ENCODE results near the gene MCF2L2. TPM values are rescaled to one million over a fixed set of nuclear protein-coding genes. Genes with fewer than 3 reads are reported as not detected.
A peak's percentile ranks its signal among the peaks of the same experiment; 100 is the strongest.
"Not testable (repeated sequence)": the region's sequence is repeated elsewhere in the genome, so short reads cannot be mapped to it uniquely, and the experiment has no call there.

Gene MCF2L2
- total RNA-seq, 2 donors from 2014 or later: 1.5 to 2.5 TPM

DNA sequence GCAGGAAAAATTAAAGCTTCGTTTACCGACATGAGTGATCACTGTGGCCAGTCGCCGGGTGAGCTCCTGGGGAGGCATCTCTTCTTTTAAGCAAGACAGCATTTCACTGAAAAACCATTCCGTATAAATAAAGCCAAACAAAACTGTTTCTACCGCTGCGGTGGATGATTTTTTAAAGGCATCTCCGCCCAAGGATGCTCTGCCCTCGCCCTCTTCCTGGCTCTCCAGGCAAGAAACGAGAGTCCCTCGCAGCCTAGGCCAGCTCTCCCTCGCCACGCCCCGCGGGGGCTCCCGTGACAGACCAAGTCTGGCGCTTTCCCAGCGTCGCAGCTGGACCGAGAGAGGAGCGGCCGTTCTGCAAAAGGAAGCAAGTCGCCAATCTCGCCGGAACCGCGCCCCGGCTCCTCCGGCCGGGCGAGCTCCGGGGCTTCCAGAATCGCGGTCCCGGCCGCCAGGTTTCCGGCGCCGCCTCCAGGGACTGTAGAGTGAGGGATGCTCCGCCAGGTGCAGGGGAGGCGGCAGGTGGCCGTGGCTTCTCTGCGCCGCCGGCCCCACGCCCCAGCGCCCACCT is 458 bp downstream of the MCF2L2 start:
- ATAC-seq: peak; percentile 9 to 30
- H3K27ac Mint-ChIP-seq: no peak overlapping the region
- H3K36me3 Mint-ChIP-seq: no peaks in the 10 kb centered on the region
- H3K9me3 Mint-ChIP-seq: no peaks in the 10 kb centered on the region
- peak in 1 of 2 donors; percentile 40 for DNase-seq (ENCODE audit: low spot score in 2 of 2)

DNA sequence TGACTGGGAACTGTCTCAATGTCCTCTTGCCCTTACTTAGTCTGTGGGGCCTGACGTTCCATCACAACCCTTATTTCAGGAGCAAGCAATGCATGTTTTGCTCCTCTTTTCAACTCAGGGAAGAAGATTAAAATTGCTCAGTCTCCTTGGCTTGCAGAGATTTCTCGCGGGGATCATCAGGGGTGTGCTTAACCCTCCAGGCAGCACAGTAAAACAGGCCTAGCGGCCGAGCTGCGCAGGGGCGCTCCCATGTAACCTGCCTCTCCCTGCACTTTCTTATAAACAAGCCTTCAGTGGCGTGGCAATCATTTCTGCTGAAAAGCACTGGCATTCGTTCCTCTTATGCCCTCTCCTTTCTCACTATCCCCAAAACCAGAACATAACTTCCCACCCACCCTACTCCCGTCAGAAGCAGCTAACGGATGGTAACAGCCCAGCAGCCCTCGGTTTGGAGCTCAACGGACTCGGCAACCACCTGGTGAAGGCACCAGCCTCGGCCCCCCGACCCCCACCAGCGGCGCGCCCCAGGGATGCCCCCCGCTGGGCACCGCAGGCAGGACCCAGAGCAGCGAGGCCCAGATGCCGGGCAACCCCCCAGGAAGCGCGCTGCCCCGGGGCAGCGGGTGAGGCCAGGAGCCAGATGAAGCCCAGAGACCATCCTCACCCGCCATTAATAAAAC is 1.1 kb downstream of the MCF2L2 start:
- Mint-ChIP-seq H3K27ac (no peak overlapping the region), H3K9me3 (peaks cover under 1 to 1% of the 10 kb centered on the region in 2 donors), H3K36me3 (peaks cover 0 to 1% of the 10 kb centered on the region in 2 donors)
- DNase-seq (ENCODE audit: low spot score in 2 of 2): no peak
- no peak for ATAC-seq

DNA sequence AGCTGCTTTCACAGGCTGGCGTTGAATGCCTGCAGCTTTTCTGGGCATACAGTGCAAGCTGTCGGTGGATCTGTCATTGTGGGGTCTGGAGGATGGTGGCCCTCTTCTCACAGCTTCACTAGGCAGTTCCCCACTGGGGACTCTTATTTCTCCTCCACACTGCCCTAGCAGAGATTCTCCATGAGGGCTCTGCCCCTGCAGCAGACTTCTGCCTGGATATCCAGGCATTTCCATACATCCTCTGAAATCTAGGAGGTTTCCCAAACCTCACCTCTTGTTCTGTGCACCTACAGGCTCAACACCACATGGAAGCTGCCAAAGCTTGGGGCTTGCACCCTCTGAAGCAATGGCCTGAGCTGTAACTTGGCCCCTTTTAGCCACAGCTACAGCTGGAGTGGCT is 9.6 kb downstream of the MCF2L2 start:
- H3K9me3 Mint-ChIP-seq: peaks cover 24 to 31% of the 10 kb centered on the region in 2 donors
- H3K36me3 Mint-ChIP-seq: peaks cover 27 to 40% of the 10 kb centered on the region in 2 donors
- DNase-seq (ENCODE audit: low spot score in 2 of 2); H3K27ac Mint-ChIP-seq; ATAC-seq: not testable (repeated sequence)

DNA sequence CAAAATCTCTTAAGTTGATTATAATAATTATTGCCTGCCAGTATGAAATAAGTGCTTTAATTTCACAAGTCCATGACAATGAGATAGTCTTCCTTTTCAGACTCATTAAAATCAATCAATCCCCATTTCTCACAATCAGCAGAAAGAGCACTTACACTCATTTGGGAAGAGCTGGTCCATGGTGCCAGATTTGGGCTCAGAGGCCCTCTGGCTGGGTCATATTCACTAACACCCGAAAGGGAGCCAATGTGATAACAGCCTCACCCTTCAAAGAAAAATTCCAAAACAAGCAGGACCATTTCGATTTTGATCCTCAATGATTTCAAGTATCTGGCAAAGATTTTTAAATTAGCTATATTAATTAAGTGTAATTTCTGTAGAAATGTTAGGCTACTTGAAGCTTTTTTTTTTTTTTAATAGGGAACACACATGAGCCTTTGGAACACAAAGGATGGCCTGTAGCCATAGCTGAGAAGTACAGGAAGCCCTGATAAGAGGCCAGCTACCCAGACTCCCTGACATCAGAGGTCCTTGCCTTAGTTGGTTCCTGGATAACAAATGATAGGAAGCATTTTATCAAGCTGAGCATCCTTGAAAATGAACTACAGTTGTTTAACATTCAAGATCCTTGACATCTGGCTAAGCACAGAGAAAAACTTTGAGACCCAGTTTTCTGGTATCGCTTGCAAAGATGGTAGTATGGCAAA is 17.1 kb downstream of the MCF2L2 start:
- Mint-ChIP-seq H3K27ac (no peak overlapping the region), H3K36me3 (no peaks in the 10 kb centered on the region), H3K9me3 (no peaks in the 10 kb centered on the region)
- ATAC-seq (no peak), DNase-seq (ENCODE audit: low spot score in 2 of 2) (no peak)

DNA sequence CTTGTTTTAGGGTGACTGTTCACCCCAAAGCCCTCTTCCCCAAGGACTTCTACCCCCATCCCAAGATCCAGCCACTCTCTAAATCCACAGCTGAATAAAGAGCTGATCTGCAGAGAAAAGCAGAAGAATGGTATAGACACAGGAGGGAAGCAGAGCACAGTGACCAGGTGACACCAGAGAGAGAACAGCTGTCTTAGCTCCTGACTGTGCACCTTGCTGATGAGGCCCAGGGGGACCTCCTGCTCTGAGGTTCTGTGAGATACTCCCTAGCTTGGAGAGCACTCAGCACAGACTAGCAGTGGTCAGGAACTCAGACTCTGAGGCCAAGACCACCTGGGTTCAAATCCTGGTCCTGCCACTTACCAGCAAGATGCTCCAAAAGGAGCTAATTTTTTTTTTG is 17.7 kb downstream of the MCF2L2 start:
- no peak overlapping the region for H3K27ac Mint-ChIP-seq
- ATAC-seq (no peak), DNase-seq (ENCODE audit: low spot score in 2 of 2) (no peak)
- no peaks in the 10 kb centered on the region for H3K36me3 Mint-ChIP-seq
- H3K9me3 Mint-ChIP-seq: no peaks in the 10 kb centered on the region

DNA sequence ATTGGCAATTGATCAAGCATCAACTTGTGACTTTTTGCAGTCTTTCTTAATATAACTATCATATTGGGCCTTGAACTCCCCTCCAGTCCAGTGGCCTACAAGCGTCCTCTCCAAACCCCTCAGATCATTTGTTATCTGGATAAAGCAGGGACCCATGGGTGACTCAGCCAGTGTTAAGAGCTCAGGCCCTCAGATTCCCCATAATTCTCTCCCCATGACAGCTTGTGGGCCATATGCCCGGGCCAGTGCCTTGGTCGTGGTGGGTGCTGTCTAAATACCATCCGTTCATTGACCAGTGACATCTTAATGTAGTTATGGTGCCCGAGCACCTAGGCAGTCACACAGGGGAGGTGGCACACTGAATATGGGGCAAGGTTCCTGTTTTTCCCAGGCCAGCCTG is 18.1 kb downstream of the MCF2L2 start:
- DNase-seq (ENCODE audit: low spot score in 2 of 2): no peak
- Mint-ChIP-seq H3K36me3 (no peaks in the 10 kb centered on the region), H3K9me3 (no peaks in the 10 kb centered on the region), H3K27ac (no peak overlapping the region)
- ATAC-seq: no peak

DNA sequence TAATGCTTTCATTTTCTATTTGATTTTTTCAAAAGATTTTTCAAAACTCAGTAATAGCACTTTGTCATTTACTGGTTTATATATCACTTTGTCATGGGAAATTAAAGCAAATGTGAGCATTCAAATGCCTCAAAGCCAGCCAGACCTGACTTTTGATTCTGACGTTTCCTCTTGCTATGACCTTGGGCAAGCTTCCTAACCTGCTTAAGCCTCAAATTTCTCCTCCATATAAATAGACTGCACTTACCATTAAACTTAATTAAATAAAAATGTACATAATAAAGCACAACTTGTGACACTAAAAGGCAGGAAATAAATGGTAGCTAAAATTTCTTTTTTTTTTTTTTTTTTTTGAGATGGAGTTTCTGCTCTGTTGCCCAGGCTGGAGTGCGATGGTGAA is 19.2 kb downstream of the MCF2L2 start:
- no peak overlapping the region for H3K27ac Mint-ChIP-seq
- no peaks in the 10 kb centered on the region for H3K36me3 Mint-ChIP-seq
- ATAC-seq: no peak
- no peaks in the 10 kb centered on the region for H3K9me3 Mint-ChIP-seq
- no peak for DNase-seq (ENCODE audit: low spot score in 2 of 2)

DNA sequence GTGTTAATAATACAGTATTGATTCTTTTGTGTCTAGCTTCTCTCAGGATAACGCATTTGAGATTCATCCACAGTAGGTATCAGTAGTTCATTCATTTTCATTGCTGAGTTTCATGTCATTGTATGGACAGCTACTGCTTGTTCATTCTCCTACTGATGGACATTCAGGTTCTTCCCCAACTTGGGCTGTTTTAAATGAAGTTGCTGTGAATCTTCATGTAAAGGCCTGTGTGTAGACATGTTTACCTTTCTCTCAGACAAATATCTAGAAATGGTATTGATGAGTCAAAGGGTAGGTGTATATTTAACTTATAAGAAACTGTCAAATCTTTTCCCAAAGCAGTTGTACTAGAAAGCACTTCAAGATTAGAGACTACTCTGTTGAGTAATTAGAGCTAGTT is 26.7 kb downstream of the MCF2L2 start:
- no peak overlapping the region for H3K27ac Mint-ChIP-seq
- no peaks in the 10 kb centered on the region for H3K36me3 Mint-ChIP-seq
- no peak for ATAC-seq
- no peaks in the 10 kb centered on the region for H3K9me3 Mint-ChIP-seq
- DNase-seq (ENCODE audit: low spot score in 2 of 2): no peak

DNA sequence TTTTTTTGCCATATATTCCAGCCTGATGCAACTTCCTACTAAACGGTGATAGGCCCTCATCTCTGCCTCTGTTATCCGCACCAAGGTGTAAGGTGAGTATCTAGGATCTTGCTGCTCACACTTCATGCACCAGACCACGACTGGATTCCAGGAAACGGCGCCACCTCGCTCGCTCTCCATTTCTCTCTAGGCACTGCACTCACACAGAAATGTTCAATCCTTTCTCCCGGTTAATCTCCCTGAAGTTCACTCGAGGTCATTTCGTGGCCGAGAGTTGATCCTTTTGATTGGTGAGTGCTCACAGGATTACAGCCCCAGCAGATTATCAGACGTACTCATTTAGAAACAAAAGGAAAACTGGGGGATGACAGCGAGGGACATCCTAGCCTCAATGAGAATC is 28.1 kb downstream of the MCF2L2 start:
- no peak overlapping the region for H3K27ac Mint-ChIP-seq
- ATAC-seq: no peak
- H3K36me3 Mint-ChIP-seq: no peaks in the 10 kb centered on the region
- DNase-seq (ENCODE audit: low spot score in 2 of 2): no peak
- H3K9me3 Mint-ChIP-seq: no peaks in the 10 kb centered on the region

DNA sequence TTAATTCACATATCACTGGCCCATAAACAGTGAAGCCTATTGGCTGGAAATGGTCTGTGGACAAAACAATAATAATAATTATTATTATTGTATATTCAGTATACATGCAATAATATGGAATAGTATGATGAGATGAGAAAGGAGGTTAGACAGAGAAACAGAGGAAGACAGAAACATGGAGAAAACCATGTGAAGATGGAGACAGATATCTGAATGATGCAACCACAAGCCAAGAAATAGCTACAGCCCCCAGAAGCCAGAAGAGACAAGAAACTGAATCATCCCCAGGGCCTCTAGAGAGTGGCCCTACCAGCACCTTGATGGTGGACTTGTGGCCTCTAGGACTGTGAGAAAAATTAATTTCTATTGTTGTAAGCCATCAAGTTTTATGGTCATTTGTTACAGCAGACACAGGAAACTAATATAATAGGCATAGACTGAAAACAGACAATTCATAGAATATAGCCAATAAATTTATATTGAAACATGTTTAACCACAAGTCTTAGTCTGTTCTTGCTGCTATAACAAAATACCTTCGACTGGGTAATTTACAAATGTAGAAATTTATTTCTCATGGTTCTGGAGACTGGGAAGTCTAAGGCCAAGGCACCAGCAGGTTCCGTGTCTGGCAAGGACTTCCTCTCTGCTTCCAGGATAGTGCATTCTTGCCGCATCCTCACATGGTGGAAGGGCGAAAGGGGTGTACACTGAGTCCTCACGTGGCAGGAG is 31.6 kb downstream of the MCF2L2 start:
- ATAC-seq: no peak
- Mint-ChIP-seq H3K27ac (no peak overlapping the region), H3K9me3 (no peaks in the 10 kb centered on the region), H3K36me3 (no peaks in the 10 kb centered on the region)
- DNase-seq (ENCODE audit: low spot score in 2 of 2): no peak

DNA sequence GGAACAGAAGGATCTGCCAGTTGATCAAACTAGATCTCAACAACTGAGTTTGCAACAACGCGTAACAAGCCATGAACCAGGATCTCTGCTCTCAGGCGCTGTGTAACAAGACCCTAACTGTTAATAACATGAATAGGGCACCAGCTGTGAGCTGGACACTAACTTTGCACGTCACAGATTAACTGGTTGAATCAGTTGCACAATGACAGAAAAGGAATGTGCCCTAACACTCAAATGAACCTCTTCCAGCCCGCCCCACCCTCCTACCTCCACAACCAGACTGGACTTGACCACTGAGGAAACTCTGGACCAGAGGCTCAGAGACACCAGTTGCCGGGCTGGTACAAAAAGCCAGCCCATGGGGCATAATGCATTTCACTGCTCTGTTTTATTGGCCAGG is 34.3 kb downstream of the MCF2L2 start:
- no peaks in the 10 kb centered on the region for H3K9me3 Mint-ChIP-seq
- no peaks in the 10 kb centered on the region for H3K36me3 Mint-ChIP-seq
- DNase-seq (ENCODE audit: low spot score in 2 of 2) (no peak), ATAC-seq (no peak)
- H3K27ac Mint-ChIP-seq: no peak overlapping the region

DNA sequence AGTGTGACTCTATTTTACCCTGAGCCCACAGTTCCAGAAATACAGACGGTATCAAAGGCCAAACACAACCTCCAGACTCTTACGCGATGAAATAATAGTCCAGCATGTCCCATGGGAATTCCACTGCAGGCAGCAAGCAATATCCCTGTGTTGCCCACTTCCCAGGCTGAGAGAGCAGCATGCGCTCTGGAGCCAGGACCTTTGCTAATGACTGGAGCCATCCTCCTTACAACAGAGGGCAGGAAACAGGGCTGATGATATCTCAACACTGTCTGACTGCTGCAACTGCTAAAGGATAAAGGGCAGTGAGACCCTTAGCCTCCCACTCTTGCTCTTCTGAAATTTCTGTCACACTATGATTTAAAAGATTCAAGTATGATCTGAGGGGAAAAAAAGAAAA is 34.8 kb downstream of the MCF2L2 start:
- no peak for DNase-seq (ENCODE audit: low spot score in 2 of 2)
- Mint-ChIP-seq H3K27ac (no peak overlapping the region), H3K9me3 (no peaks in the 10 kb centered on the region), H3K36me3 (no peaks in the 10 kb centered on the region)
- no peak for ATAC-seq

DNA sequence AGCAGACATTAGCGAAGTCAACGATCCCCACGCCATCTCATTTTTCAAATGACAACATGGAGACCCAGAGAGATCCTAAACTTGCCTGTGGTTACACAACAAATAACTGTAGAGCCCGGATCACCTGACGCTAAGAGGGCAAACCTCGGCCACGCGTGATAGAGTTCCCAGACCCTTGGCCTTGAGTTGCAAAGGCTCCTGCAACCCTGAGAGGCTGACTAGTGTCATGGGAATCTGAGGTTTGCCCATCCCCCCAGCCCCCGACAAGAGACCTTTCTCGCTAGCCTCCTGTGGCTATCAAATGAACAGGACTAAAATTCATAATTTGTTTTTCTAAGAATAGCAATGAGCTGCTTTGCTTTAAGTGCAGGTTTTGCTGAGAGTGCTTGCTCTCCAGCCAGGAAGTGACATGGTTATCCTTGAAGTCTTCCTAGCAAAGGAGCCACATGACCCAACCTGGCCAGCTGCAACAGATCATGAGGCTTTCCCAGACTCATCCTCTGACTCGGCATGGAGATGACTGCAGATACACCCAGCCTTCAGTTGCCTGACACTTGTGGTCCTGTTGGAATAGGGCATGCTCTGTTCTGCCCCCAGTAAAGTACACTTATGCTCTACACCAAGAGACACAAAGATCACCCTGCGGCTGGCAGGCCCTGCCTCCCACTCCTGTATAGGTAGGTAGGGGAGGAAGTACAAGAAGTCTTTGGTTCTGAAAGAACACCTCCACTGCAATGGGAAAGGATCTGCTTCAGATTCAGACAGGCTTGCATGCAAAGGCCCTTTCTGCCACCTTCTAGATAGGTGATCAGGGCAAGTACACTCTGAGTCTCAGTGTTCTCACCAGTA is 36.0 kb downstream of the MCF2L2 start:
- no peak for DNase-seq (ENCODE audit: low spot score in 2 of 2)
- ATAC-seq: no peak
- Mint-ChIP-seq H3K9me3 (no peaks in the 10 kb centered on the region), H3K27ac (no peak overlapping the region), H3K36me3 (no peaks in the 10 kb centered on the region)

DNA sequence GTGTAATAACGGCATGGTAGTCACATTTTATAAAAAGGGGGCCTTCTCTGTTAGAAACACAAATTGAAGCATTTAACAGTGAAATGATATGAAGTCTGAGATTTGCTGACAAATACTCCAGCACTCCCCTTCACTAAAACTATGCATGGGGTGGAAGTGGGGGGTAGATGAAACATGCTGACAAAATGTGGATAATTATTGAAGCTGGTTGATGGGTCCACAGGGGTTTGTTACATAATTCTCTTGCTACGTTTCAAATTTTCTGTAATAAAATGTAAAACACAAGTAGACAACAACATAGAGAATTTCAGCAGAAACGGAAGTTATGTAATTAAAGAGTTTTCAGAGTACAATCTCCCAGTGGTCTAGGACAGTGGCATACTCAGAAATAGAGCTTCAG is 37.0 kb downstream of the MCF2L2 start:
- DNase-seq (ENCODE audit: low spot score in 2 of 2) (no peak), ATAC-seq (no peak)
- Mint-ChIP-seq H3K36me3 (no peaks in the 10 kb centered on the region), H3K27ac (no peak overlapping the region), H3K9me3 (no peaks in the 10 kb centered on the region)

DNA sequence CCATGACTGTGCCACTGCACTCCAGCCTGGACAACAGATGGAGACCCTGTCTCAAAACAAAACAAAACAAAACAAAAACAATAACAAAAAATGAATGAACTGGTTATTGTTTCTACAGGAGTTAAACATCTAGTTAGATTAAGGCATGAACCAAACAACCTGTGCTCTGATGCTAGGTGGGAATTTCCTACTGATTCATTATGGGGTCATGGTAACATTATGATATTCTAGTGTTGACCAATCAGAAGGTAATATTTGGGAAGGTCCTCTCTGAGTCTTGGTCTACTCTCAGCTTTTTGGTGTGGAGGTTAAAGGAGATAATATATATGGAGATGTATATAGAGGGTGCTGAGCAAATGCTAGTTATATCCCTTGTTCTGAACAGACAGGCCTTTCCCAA is 37.6 kb downstream of the MCF2L2 start:
- ATAC-seq (no peak), DNase-seq (ENCODE audit: low spot score in 2 of 2) (no peak)
- H3K36me3 Mint-ChIP-seq: no peaks in the 10 kb centered on the region
- no peaks in the 10 kb centered on the region for H3K9me3 Mint-ChIP-seq
- no peak overlapping the region for H3K27ac Mint-ChIP-seq

DNA sequence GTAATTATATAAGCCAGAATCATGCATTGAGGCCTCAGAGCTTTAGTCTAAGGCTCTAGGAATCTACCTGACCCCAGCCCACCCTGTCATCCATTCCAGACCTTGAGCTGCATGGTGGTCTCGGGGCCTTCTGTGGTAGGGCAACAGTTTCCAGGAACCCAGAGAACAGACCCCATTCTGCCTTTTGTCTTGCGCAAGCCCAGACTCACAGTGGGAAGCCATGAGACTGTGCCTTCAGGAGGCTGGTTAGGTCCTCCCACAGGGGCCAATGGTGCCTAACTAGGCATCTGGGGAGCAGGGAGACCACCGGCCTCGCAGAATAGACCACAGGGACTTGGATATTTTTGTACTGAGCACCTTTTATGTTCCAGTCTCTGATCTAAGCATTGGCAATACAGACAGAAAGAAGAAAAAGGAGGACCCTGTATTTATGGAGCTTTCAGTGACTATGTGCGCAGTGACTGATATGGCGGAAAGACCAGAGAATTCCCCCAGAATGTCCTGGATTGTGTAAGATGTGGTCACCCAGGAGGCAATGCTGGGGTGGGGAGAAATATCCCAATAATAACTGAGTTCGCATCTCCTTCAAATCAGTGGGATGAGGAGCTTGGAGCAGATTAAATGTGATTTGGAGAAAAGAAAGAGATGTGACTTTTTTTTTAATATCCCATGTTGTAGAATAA is 40.1 kb downstream of the MCF2L2 start:
- Mint-ChIP-seq H3K36me3 (no peaks in the 10 kb centered on the region), H3K9me3 (no peaks in the 10 kb centered on the region), H3K27ac (no peak overlapping the region)
- DNase-seq (ENCODE audit: low spot score in 2 of 2) (no peak), ATAC-seq (no peak)

All from activated naive CD4-positive, alpha-beta T cell treated with anti-CD3 and anti-CD28 coated beads, Interleukin-2, amount 50 U/mL, for 72 hours (primary cell).